H1 (cell line): ENCODE measurements around the gene ADCY3. TPM values are rescaled to one million over a fixed set of nuclear protein-coding genes. Genes with fewer than 3 reads are reported as not detected.

Source experiments
- CTCF ChIA-PET: fragments of 300-600 bp; sonication (Branson Sonifier 250); formaldehyde crosslinking; loops from one replicate; lab custom pipeline; 2021; ENCODE audit not compliant: partially characterized antibody; lab: Charles Lee
- POLR2A ChIA-PET: fragments of 300-600 bp; sonication (Branson Sonifier 250); formaldehyde crosslinking; loops from one replicate; lab custom pipeline; 2021; ENCODE audit warnings: inconsistent platforms; ENCODE audit not compliant: partially characterized antibody; lab: Charles Lee
- DNase-seq, 2 experiments: peaks; one replicate each; pipeline versions ENCODE4 v3.0.0 to v3.0.0-alpha.2; 2010 to 2022; ENCODE audit warnings: low spot score in 2 of 2, low read depth in 1 of 2, mixed read lengths in 1 of 2
- FAIRE-seq: peaks from 2 replicates; lab custom pipeline; 2011; peaks lifted over from hg19 to GRCh38; lab: Jason Lieb, UNC
- H2AFZ ChIP-seq: 2 replicates; pipeline ENCODE4 v1.8.1; 2012; ENCODE audit warnings: low read length, inconsistent platforms
- H2AK5ac ChIP-seq: 2 replicates; pipeline ENCODE4 v1.6.1; 2013; ENCODE audit warnings: low read depth, low read length
- H2BK120ac ChIP-seq: replicated peaks from 2 replicates; pipeline ENCODE3; 2013; ENCODE audit warnings: low read depth, low read length, inconsistent platforms
- H2BK12ac ChIP-seq: 2 replicates; pipeline ENCODE4 v1.6.1; 2013; ENCODE audit warnings: low read depth, low read length
- H2BK15ac ChIP-seq: 2 replicates; pipeline ENCODE4 v1.6.1; 2013; ENCODE audit warnings: low read length
- H2BK20ac ChIP-seq: 2 replicates; pipeline ENCODE4 v1.6.1; 2013; ENCODE audit warnings: low read length
- H2BK5ac ChIP-seq: 2 replicates; pipeline ENCODE4 v1.6.1; 2013; ENCODE audit warnings: low read depth, low read length
- H3K14ac ChIP-seq: 2 replicates; pipeline ENCODE4 v1.6.1; 2013; ENCODE audit warnings: inconsistent platforms; ENCODE audit not compliant: insufficient read length
- H3K18ac ChIP-seq: 2 replicates; pipeline ENCODE4 v1.6.1; 2013; ENCODE audit warnings: low read length; ENCODE audit errors: extremely low read depth
- H3K23ac ChIP-seq: 2 replicates; pipeline ENCODE4 v1.6.1; 2013; ENCODE audit warnings: inconsistent platforms; ENCODE audit not compliant: insufficient read length
- H3K23me2 ChIP-seq: 2 replicates; pipeline ENCODE4 v1.6.1; 2013; ENCODE audit warnings: low read depth, low read length
- H3K27ac ChIP-seq: 2 replicates; pipeline ENCODE4 v1.6.1; 2011; ENCODE audit warnings: low read depth, low read length, inconsistent platforms
- H3K27me3 ChIP-seq, 4 experiments: replicated peaks in 1 of 4; 1 replicate in 1 of 4; 2 replicates in 3 of 4; pipeline versions ENCODE4 v1.6.1 to v1.8.1; 2011 to 2013; ENCODE audit warnings: low read length in 3 of 4, mild to moderate bottlenecking in 3 of 4, inconsistent platforms in 2 of 4, mixed read lengths in 2 of 4, moderate library complexity in 1 of 4; ENCODE audit not compliant: control insufficient read depth in 3 of 4, insufficient read depth in 3 of 4; ENCODE audit errors: extremely low read depth in 1 of 4
- H3K36me3 ChIP-seq, 4 experiments: 2 replicates each; pipeline versions ENCODE4 v1.6.1 to v1.8.1; 2011 to 2013; ENCODE audit warnings: mild to moderate bottlenecking in 4 of 4, low read length in 3 of 4, moderate library complexity in 2 of 4, control low read depth in 1 of 4, inconsistent platforms in 1 of 4; ENCODE audit not compliant: insufficient read depth in 4 of 4, control insufficient read depth in 2 of 4
- H3K4ac ChIP-seq: replicated peaks from 2 replicates; pipeline ENCODE3; 2013; ENCODE audit warnings: low read length, low read depth, mixed read lengths, inconsistent platforms; ENCODE audit not compliant: insufficient read length
- H3K4me1 ChIP-seq, 4 experiments: replicated peaks in 1 of 4; 1 replicate in 1 of 4; 2 replicates in 3 of 4; pipeline versions ENCODE4 v1.6.1 to v1.8.1; 2011 to 2013; ENCODE audit warnings: low read length in 3 of 4, inconsistent platforms in 2 of 4, mixed read lengths in 1 of 4; ENCODE audit not compliant: insufficient read depth in 4 of 4, control insufficient read depth in 3 of 4
- H3K4me2 ChIP-seq, 2 experiments: 2 replicates each; pipeline versions ENCODE4 v1.6.1 to v1.8.1; 2011 to 2013; ENCODE audit warnings: low read depth in 2 of 2, low read length in 2 of 2, control low read depth in 1 of 2, inconsistent platforms in 1 of 2, mild to moderate bottlenecking in 1 of 2; ENCODE audit not compliant: insufficient read depth in 1 of 2
- H3K4me3 ChIP-seq, 4 experiments: fragments of 200-600, 300-600 bp in 1 of 4; sonication (generic), shearing (Covaris generic), sonication (Bioruptor Twin) in 1 of 4; 2 replicates each; pipeline versions ENCODE4 v1.5.1 to v1.8.1; 2011 to 2016; ENCODE audit warnings: low read length in 4 of 4, low read depth in 3 of 4, control low read depth in 2 of 4, inconsistent platforms in 2 of 4, mild to moderate bottlenecking in 2 of 4, mixed read lengths in 1 of 4, moderate library complexity in 1 of 4; ENCODE audit not compliant: insufficient read depth in 2 of 4; ENCODE audit errors: extremely low read depth in 1 of 4
- H3K56ac ChIP-seq: replicated peaks from 2 replicates; pipeline ENCODE3; 2013; ENCODE audit warnings: low read depth, mild to moderate bottlenecking, mixed read lengths, low read length, inconsistent platforms; ENCODE audit not compliant: insufficient read length
- H3K79me1 ChIP-seq: 2 replicates; pipeline ENCODE4 v1.6.1; 2013; ENCODE audit warnings: low read depth, low read length, control low read depth
- H3K79me2 ChIP-seq, 2 experiments: 2 replicates each; pipeline versions ENCODE4 v1.6.1 to v1.8.1; 2012 to 2013; ENCODE audit warnings: low read length in 2 of 2, mild to moderate bottlenecking in 2 of 2, inconsistent platforms in 1 of 2; ENCODE audit not compliant: insufficient read depth in 2 of 2, control insufficient read depth in 1 of 2
- H3K9ac ChIP-seq, 4 experiments: replicated peaks in 1 of 4; 1 replicate in 1 of 4; 2 replicates in 3 of 4; pipeline versions ENCODE4 v1.6.1 to v1.8.1; 2011 to 2013; ENCODE audit warnings: low read depth in 3 of 4, low read length in 3 of 4, control low read depth in 2 of 4, mild to moderate bottlenecking in 2 of 4, moderate library complexity in 2 of 4, inconsistent platforms in 1 of 4; ENCODE audit errors: extremely low read depth in 1 of 4
- H3K9me3 ChIP-seq, 2 experiments: 2 replicates each; pipeline versions ENCODE4 v1.6.1 to v1.8.1; 2012 to 2013; ENCODE audit warnings: mild to moderate bottlenecking in 2 of 2, moderate library complexity in 2 of 2, control low read depth in 1 of 2, inconsistent platforms in 1 of 2, low read depth in 1 of 2, low read length in 1 of 2, mixed read lengths in 1 of 2; ENCODE audit not compliant: insufficient read depth in 2 of 2
- H4K20me1 ChIP-seq, 2 experiments: replicated peaks in 1 of 2; 2 replicates each; pipeline versions ENCODE3 to v1.8.1; 2011 to 2013; ENCODE audit warnings: inconsistent platforms in 2 of 2, low read length in 2 of 2, mild to moderate bottlenecking in 1 of 2; ENCODE audit not compliant: insufficient read depth in 2 of 2, control insufficient read depth in 1 of 2
- H4K5ac ChIP-seq: 2 replicates; pipeline ENCODE4 v1.6.1; 2013; ENCODE audit warnings: low read length, low read depth, mixed read lengths, inconsistent platforms; ENCODE audit not compliant: insufficient read length
- H4K8ac ChIP-seq: 2 replicates; pipeline ENCODE4 v1.8.0; 2013; ENCODE audit warnings: mild to moderate bottlenecking, moderate library complexity, low read length, inconsistent platforms; ENCODE audit not compliant: insufficient read depth; ENCODE audit errors: extremely low read depth
- H4K91ac ChIP-seq: replicated peaks from 2 replicates; pipeline ENCODE3; 2013; ENCODE audit warnings: low read length, mixed read lengths, inconsistent platforms; ENCODE audit not compliant: insufficient read length
- BRCA1 ChIP-seq: IDR thresholded peaks from 2 replicates; pipeline ENCODE4 v1.6.1; 2012; ENCODE audit warnings: low read depth, low read length, improper control_type of control experiment
- CBX8 ChIP-seq: fragments of 300-800, 300-1000 bp; sonication (generic); IDR thresholded peaks from 2 replicates; pipeline ENCODE4 v1.7.1; 2016; ENCODE audit warnings: low read depth, low read length, borderline replicate concordance
- CEBPB ChIP-seq: IDR thresholded peaks from 2 replicates; pipeline ENCODE4 v1.6.1; 2012; ENCODE audit warnings: low read depth, low read length
- CHD1 ChIP-seq: IDR thresholded peaks from 2 replicates; pipeline ENCODE4 v1.6.1; 2012; ENCODE audit warnings: low read depth, low read length, improper control_type of control experiment
- MAX ChIP-seq: IDR thresholded peaks from 2 replicates; pipeline ENCODE4 v1.6.1; 2012; ENCODE audit warnings: inconsistent platforms
- NRF1 ChIP-seq: IDR thresholded peaks from 2 replicates; pipeline ENCODE4 v1.6.1; 2011; ENCODE audit warnings: mild to moderate bottlenecking, low read depth, low read length, improper control_type of control experiment
- RFX5 ChIP-seq: IDR thresholded peaks from 2 replicates; pipeline ENCODE4 v1.6.1; 2011; ENCODE audit warnings: low read depth, low read length, improper control_type of control experiment, borderline replicate concordance
- SP4 ChIP-seq: IDR thresholded peaks from 2 replicates; pipeline ENCODE4 v1.6.1; 2012; ENCODE audit warnings: low read length, inconsistent platforms
- TCF12 ChIP-seq: IDR thresholded peaks from 2 replicates; pipeline ENCODE4 v1.6.1; 2011; ENCODE audit warnings: low read depth, mild to moderate bottlenecking, low read length
- ZNF274 ChIP-seq: IDR thresholded peaks from 2 replicates; pipeline ENCODE4 v1.7.0; 2012; ENCODE audit warnings: low read length, borderline replicate concordance; ENCODE audit errors: extremely low read depth
- WGBS, 2 experiments: shearing (Covaris generic) in 1 of 2; methylation state at CpG; one replicate each; pipeline versions ENCODE4 v1.1.6 to v1.1.7; 2013 to 2015; ENCODE audit warnings: low lambda C conversion rate in 2 of 2, mixed read lengths in 2 of 2, inconsistent platforms in 1 of 2, low coverage in 1 of 2, missing lambda C conversion rate in 1 of 2; ENCODE audit not compliant: insufficient replicate concordance in 2 of 2, insufficient coverage in 1 of 2, insufficient read length in 1 of 2; ENCODE audit errors: extremely low coverage in 1 of 2, missing lambda C conversion rate in 1 of 2; 5-methylcytosine and 5-hydroxymethylcytosine counted together
- polyA plus RNA-seq, 7 experiments: library from polyadenylated mRNA; depleted of rRNA in 3 of 7; stranded (reverse) in 5 of 7; unstranded in 2 of 7; fragments of >200 nt in 5 of 7; fragments of 200-250 nt in 2 of 7; gene quantifications; 1 replicate in 5 of 7; 2 replicates in 1 of 7; 4 replicates in 1 of 7; pipeline versions ENCODE4 v1.2.1 to v1.2.3, GENCODE V29; 2011 to 2013; ENCODE audit warnings: missing spikeins in 2 of 7, mixed read lengths in 2 of 7
- total RNA-seq: library from RNA; stranded (reverse); fragmentation: NEBNext Ultra II Directional; extraction: Animal tissue kit (Norgen Biotek cat#: 25700); gene quantifications from 2 replicates; pipeline ENCODE4 v1.2.1, GENCODE V29; 2021

The ADCY3 gene
- total and polyA plus RNA-seq, 2 of the 8 experiments (the other 6 are each of a cell fraction or from before 2014, with no cell fraction given) = 45.1 to 52.9 TPM

- no peak overlapping the region for H2BK120ac ChIP-seq
- no peaks in the 10 kb centered on the region for H3K27me3 ChIP-seq
- TF ChIP-seq SP4 (no peak), ZNF274 (no peak), TCF12 (no peak), BRCA1 (no peak), MAX (no peak), RFX5 (no peak), CHD1 (no peak), CBX8 (no peak), CEBPB (no peak), NRF1 (no peak)
- H3K4me1 ChIP-seq = no peaks in the 10 kb centered on the region; a peak in 1 of 7 replicates
- H3K27ac ChIP-seq = no peak overlapping the region
- no peak overlapping the region for H4K5ac ChIP-seq
- H2BK12ac ChIP-seq = no peak overlapping the region
- FAIRE-seq (no peak), DNase-seq (no peak)
- 85% methylated on average over 2 of the region's 2 CpGs; no CpG with 5 or more reads in 1 of the 2 experiments for WGBS, 2 experiments
- H3K9me3 ChIP-seq = peaks cover 9% of the 10 kb centered on the region in 2 experiments; a peak in 2 of 4 replicates
- H3K23ac ChIP-seq = no peak overlapping the region
- H3K9ac ChIP-seq = no peak overlapping the region
- no peak overlapping the region for H4K8ac ChIP-seq
- no peak overlapping the region for H2AK5ac ChIP-seq
- no peaks in the 10 kb centered on the region for H3K23me2 ChIP-seq
- H3K18ac ChIP-seq = no peak overlapping the region
- ChIA-PET CTCF (interaction anchor here (0.6 to 1.1 kb wide), 3 partner anchors 20 to 481 kb away, joined by 3 to 5 read pairs (median 3); no protein-coding TSS in a partner anchor), POLR2A (no interaction called here)
- H3K4me3 ChIP-seq = no peak overlapping the region
- H3K4me2 ChIP-seq = no peak overlapping the region
- H2AFZ ChIP-seq = no peak overlapping the region
- H3K79me2 ChIP-seq = no peaks in the 10 kb centered on the region
- H3K79me1 ChIP-seq = peaks cover 2% of the 10 kb centered on the region; the same call in 1 of the 2 replicates
- H2BK20ac ChIP-seq = no peak overlapping the region
- H2BK5ac ChIP-seq = no peak overlapping the region
- no peak overlapping the region for H4K91ac ChIP-seq
- no peak overlapping the region for H3K14ac ChIP-seq
- peaks cover 0 to 3% (median 1%) of the 10 kb centered on the region in 4 experiments; a peak in 1 of 8 replicates for H3K36me3 ChIP-seq
- no peak overlapping the region for H3K4ac ChIP-seq
- no peaks in the 10 kb centered on the region for H4K20me1 ChIP-seq
- no peak overlapping the region for H3K56ac ChIP-seq
- H2BK15ac ChIP-seq = no peak overlapping the region
These were observed 28.8 kb downstream of the ADCY3 start for GRCh38 chr2:24891201-24891600.
